Measurements from ENCODE around the gene DPEP1. TPM values are rescaled to one million over a fixed set of nuclear protein-coding genes. Genes with fewer than 3 reads are reported as not detected.

Gene DPEP1
- total RNA-seq, 2 donors from 2014 or later = not detected

- TF ChIP-seq CTCF (IDR thresholded peaks at IDR 0.05) = no peak
- no peaks in the 10 kb centered on the region for H3K27me3 ChIP-seq (replicated peaks; ENCODE audit: insufficient read depth)
- ATAC-seq (ENCODE audit: insufficient number of reproducible peaks, low FRiP score, low read depth) (no peak), DNase-seq (ENCODE audit: low spot score) (no peak)
- H3K27ac ChIP-seq = no peak overlapping the region
- no peak overlapping the region for H3K4me3 ChIP-seq
- H3K9me3 ChIP-seq = no peaks in the 10 kb centered on the region
- no peaks in the 10 kb centered on the region for H3K36me3 ChIP-seq
- peaks cover 5% of the 10 kb centered on the region in 2 donors for H3K4me1 ChIP-seq (ENCODE audit: control insufficient read depth in 1 of 2, low read depth in 2 of 2)
Measured at GRCh38 chr16:89639385-89639784, 25.9 kb downstream of the DPEP1 start.

- ATAC-seq (ENCODE audit: insufficient number of reproducible peaks, low FRiP score, low read depth) (no peak), DNase-seq (ENCODE audit: low spot score) (no peak)
- no peak overlapping the region for H3K27ac ChIP-seq
- H3K9me3 ChIP-seq = no peaks in the 10 kb centered on the region
- no peaks in the 10 kb centered on the region for H3K27me3 ChIP-seq (replicated peaks; ENCODE audit: insufficient read depth)
- H3K4me1 ChIP-seq (ENCODE audit: control insufficient read depth in 1 of 2, low read depth in 2 of 2) = peaks cover 5% of the 10 kb centered on the region in 2 donors
- peak overlapping the region; percentile 71 for H3K4me3 ChIP-seq
- peaks cover 16% of the 10 kb centered on the region for H3K36me3 ChIP-seq
- TF ChIP-seq CTCF (IDR thresholded peaks at IDR 0.05) = no peak
Measured at GRCh38 chr16:89641458-89642119, 28.1 kb downstream of the DPEP1 start.

- H3K9me3 ChIP-seq = no peaks in the 10 kb centered on the region
- peaks cover 5% of the 10 kb centered on the region in 2 donors for H3K4me1 ChIP-seq (ENCODE audit: control insufficient read depth in 1 of 2, low read depth in 2 of 2)
- no peak for TF ChIP-seq CTCF (IDR thresholded peaks at IDR 0.05)
- ATAC-seq (ENCODE audit: insufficient number of reproducible peaks, low FRiP score, low read depth) (no peak), DNase-seq (ENCODE audit: low spot score) (no peak)
- H3K27me3 ChIP-seq (replicated peaks; ENCODE audit: insufficient read depth) = no peaks in the 10 kb centered on the region
- no peak overlapping the region for H3K27ac ChIP-seq
- H3K36me3 ChIP-seq = peaks cover 23% of the 10 kb centered on the region
- no peak overlapping the region for H3K4me3 ChIP-seq
Measured at GRCh38 chr16:89642574-89642973, 29.1 kb downstream of the DPEP1 start.

- peaks cover 5% of the 10 kb centered on the region in 2 donors for H3K4me1 ChIP-seq (ENCODE audit: control insufficient read depth in 1 of 2, low read depth in 2 of 2)
- no peak for TF ChIP-seq CTCF (IDR thresholded peaks at IDR 0.05)
- H3K4me3 ChIP-seq = no peak overlapping the region
- no peak overlapping the region for H3K27ac ChIP-seq
- H3K36me3 ChIP-seq = peaks cover 28% of the 10 kb centered on the region
- DNase-seq (ENCODE audit: low spot score) = no peak
- H3K9me3 ChIP-seq = no peaks in the 10 kb centered on the region
- H3K27me3 ChIP-seq (replicated peaks; ENCODE audit: insufficient read depth) = no peaks in the 10 kb centered on the region
- ATAC-seq (ENCODE audit: insufficient number of reproducible peaks, low FRiP score, low read depth) = no peak
Measured at GRCh38 chr16:89643769-89644300, 30.4 kb downstream of the DPEP1 start.

- Histone ChIP-seq H3K9me3 (no peaks in the 10 kb centered on the region), H3K4me3 (no peak overlapping the region), H3K4me1 (ENCODE audit: control insufficient read depth in 1 of 2, low read depth in 2 of 2) (peaks cover 5% of the 10 kb centered on the region in 2 donors), H3K27ac (no peak overlapping the region), H3K27me3 (replicated peaks; ENCODE audit: insufficient read depth) (no peaks in the 10 kb centered on the region), H3K36me3 (peaks cover 32% of the 10 kb centered on the region)
- no peak for DNase-seq (ENCODE audit: low spot score)
- no peak for ATAC-seq (ENCODE audit: insufficient number of reproducible peaks, low FRiP score, low read depth)
- TF ChIP-seq CTCF (IDR thresholded peaks at IDR 0.05) = no peak
Measured at GRCh38 chr16:89645122-89645521, 31.7 kb downstream of the DPEP1 start.

All from thoracic aorta (tissue), 2 donors.